Measurements from ENCODE around the gene ENPP1. TPM values are rescaled to one million over a fixed set of nuclear protein-coding genes. Genes with fewer than 3 reads are reported as not detected.
"Not testable (repeated sequence)": the region's sequence is repeated elsewhere in the genome, so short reads cannot be mapped to it uniquely, and the experiment has no call there.

The ENPP1 gene
- total RNA-seq, 2 donors from 2014 or later = 5.9 to 12.6 TPM

DNA sequence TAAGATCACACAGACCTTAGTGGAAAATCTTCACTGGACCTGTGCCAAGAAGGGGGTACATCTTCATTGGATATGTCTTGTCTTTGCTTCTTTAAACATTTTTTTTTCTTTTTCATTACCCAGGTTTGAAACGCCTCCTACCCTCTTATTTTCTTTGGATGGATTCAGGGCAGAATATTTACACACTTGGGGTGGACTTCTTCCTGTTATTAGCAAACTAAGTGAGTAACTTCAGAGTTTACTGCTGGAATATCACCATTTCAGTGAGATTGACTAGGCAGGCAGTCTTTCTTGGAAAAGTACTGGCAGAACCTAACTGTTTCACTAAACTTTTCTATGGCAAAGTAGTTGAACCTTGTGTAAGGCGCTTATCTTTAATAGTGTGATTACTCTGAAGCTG, 47.0 kb downstream of the ENPP1 start:
- intact Hi-C loops (cut with DNase I) = no loop called here
- Histone ChIP-seq H3K9ac (ENCODE audit: low read depth in 2 of 2, low read length in 2 of 2) (no peak overlapping the region), H3K27ac (no peak overlapping the region), H3K4me3 (no peak overlapping the region), H3K27me3 (no peaks in the 10 kb centered on the region), H3K9me3 (no peaks in the 10 kb centered on the region), H3K36me3 (no peaks in the 10 kb centered on the region), H3K4me1 (no peaks in the 10 kb centered on the region)
- TF ChIP-seq, protein P1, sequence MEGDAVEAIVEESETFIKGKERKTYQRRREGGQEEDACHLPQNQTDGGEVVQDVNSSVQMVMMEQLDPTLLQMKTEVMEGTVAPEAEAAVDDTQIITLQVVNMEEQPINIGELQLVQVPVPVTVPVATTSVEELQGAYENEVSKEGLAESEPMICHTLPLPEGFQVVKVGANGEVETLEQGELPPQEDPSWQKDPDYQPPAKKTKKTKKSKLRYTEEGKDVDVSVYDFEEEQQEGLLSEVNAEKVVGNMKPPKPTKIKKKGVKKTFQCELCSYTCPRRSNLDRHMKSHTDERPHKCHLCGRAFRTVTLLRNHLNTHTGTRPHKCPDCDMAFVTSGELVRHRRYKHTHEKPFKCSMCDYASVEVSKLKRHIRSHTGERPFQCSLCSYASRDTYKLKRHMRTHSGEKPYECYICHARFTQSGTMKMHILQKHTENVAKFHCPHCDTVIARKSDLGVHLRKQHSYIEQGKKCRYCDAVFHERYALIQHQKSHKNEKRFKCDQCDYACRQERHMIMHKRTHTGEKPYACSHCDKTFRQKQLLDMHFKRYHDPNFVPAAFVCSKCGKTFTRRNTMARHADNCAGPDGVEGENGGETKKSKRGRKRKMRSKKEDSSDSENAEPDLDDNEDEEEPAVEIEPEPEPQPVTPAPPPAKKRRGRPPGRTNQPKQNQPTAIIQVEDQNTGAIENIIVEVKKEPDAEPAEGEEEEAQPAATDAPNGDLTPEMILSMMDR (IDR thresholded peaks at IDR 0.05) = no peak
- no peak for DNase-seq

DNA sequence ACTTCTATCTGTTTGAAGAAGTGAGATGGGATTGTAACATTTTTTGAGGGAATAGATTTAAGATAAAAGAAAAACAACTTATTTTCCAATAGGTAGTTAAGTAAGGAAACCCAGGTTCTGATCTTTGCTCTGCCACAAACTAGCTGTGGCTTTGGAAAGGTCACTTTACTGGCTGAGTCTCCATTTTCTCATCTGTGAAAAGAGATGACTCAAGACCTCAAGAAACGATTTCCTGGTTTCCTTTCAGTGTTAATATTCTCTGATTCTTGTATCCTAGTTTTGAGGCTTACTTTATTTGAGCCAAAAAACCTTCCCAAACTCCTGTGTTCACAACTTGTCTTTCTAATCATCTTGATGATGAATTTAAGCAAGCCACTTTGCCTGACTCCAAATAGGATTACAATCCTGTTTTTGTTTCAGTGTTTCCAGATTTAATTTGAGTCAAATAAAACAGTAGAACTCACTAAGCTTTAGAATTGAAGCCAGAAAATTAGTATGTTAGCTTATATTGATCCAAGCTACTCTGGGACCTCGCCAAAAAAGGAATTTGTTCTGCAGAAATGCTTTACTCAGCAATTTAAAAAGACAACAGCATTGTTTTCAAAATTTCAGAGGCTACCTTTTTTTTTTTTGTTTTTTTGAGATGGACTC, 51.1 kb downstream of the ENPP1 start:
- TF ChIP-seq, protein P1 (IDR thresholded peaks at IDR 0.05) = no peak
- H3K9me3 ChIP-seq = no peaks in the 10 kb centered on the region
- no peaks in the 10 kb centered on the region for H3K36me3 ChIP-seq
- H3K27ac ChIP-seq = no peak overlapping the region
- no peak overlapping the region for H3K9ac ChIP-seq (ENCODE audit: low read depth in 2 of 2, low read length in 2 of 2)
- H3K27me3 ChIP-seq = no peaks in the 10 kb centered on the region
- H3K4me3 ChIP-seq = no peak overlapping the region
- H3K4me1 ChIP-seq = no peaks in the 10 kb centered on the region
- intact Hi-C loops (cut with DNase I) = no loop called here
- no peak for DNase-seq

DNA sequence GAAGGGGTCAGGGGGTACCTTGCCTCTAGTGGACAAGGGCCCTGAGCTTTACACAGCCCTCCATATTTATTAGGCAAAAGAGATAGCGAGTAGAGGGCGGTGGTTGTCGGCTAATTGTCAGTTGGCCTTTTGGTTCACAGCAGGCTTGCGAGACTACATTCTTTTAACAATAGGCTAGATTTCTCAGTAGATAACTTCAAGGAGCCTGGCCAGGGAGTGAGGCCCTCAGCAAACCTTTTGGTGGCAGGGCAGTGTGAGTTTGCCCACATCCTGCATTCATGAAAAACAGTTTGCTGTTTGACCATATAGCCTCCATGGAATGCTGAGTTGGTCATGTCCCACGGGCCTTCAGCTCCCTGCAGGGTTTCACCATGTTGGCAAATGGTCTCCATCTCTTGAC, 51.8 kb downstream of the ENPP1 start:
- H3K4me3 ChIP-seq; H3K9ac ChIP-seq (ENCODE audit: low read depth in 2 of 2, low read length in 2 of 2); intact Hi-C loops (cut with DNase I); H3K36me3 ChIP-seq; H3K27ac ChIP-seq; DNase-seq; H3K4me1 ChIP-seq; H3K9me3 ChIP-seq; H3K27me3 ChIP-seq: not testable (repeated sequence)

DNA sequence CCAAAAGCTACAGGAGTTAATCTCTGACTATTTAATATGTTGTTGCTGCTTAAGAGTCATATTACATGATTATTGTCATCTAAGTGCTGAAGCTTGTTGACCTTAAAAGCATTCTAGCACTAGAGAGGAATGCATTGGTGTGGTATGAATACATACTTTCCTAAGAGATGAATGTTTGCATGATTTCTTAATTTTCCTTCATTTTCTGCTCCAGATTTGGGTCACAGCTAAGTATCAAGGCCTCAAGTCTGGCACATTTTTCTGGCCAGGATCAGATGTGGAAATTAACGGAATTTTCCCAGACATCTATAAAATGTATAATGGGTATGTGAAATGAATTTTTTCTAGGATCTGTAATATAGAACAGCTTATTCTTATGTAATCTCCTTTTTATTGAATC, 53.6 kb downstream of the ENPP1 start:
- H3K27me3 ChIP-seq = no peaks in the 10 kb centered on the region
- H3K4me1 ChIP-seq = no peaks in the 10 kb centered on the region
- H3K27ac ChIP-seq = no peak overlapping the region
- intact Hi-C loops (cut with DNase I) = no loop called here
- TF ChIP-seq, protein P1 (IDR thresholded peaks at IDR 0.05) = no peak
- no peaks in the 10 kb centered on the region for H3K36me3 ChIP-seq
- H3K9me3 ChIP-seq = no peaks in the 10 kb centered on the region
- H3K9ac ChIP-seq (ENCODE audit: low read depth in 2 of 2, low read length in 2 of 2) = no peak overlapping the region
- no peak for DNase-seq
- H3K4me3 ChIP-seq = no peak overlapping the region

DNA sequence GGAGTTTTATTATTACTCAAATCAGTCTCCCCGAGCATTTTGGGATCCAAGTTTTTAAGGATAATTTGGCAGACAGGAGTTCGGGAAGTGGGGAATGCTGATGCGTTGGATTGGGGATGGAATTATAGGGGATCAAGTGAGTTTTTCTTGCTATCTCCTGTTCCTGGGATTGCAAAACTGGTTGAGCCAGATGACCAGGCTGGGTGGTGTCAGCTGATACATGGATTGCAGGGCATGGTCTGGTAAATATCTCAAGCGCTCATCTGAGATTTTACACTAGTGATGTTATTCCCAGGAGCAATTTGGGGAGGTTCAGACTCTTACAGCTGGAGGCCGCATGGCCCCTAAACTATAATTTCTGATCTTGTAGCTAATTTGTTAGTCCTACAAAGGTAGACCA, 54.7 kb downstream of the ENPP1 start:
- H3K9me3 ChIP-seq = no peaks in the 10 kb centered on the region
- intact Hi-C loops (cut with DNase I) = no loop called here
- H3K4me1 ChIP-seq = no peaks in the 10 kb centered on the region
- H3K9ac ChIP-seq (ENCODE audit: low read depth in 2 of 2, low read length in 2 of 2) = no peak overlapping the region
- H3K36me3 ChIP-seq = no peaks in the 10 kb centered on the region
- H3K27ac ChIP-seq = peak overlapping the region; percentile 76
- no peak overlapping the region for H3K4me3 ChIP-seq
- peak; percentile 56 for DNase-seq
- H3K27me3 ChIP-seq = no peaks in the 10 kb centered on the region
- TF ChIP-seq, protein P1 (IDR thresholded peaks at IDR 0.05) = no peak

DNA sequence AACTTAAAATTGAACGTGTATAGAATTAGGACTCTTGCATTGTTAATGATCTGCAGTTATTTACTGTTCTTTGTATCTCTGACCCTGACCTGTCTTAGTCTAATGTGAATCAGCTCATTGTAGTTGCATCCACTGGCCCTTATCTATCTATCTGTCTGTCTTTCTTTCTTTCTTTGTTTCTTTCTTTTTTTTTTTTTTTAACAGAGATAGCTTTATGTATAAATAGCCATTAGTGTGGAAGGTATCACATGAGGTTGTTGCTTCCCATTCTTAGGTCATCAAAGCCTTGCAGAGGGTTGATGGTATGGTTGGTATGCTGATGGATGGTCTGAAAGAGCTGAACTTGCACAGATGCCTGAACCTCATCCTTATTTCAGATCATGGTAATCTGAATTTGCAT, 59.9 kb downstream of the ENPP1 start:
- Histone ChIP-seq H3K27ac (no peak overlapping the region), H3K27me3 (no peaks in the 10 kb centered on the region), H3K4me3 (no peak overlapping the region), H3K36me3 (no peaks in the 10 kb centered on the region), H3K4me1 (no peaks in the 10 kb centered on the region), H3K9me3 (no peaks in the 10 kb centered on the region), H3K9ac (ENCODE audit: low read depth in 2 of 2, low read length in 2 of 2) (no peak overlapping the region)
- TF ChIP-seq, protein P1 (IDR thresholded peaks at IDR 0.05) = no peak
- intact Hi-C loops (cut with DNase I) = no loop called here
- no peak for DNase-seq

All from colonic mucosa (tissue), 4 donors.